IMR-90 (cell line): Measurements from ENCODE around the gene SPTSSA. TPM values are rescaled to one million over a fixed set of nuclear protein-coding genes. Genes with fewer than 3 reads are reported as not detected.

Source experiments
- ATAC-seq: fragments of 200-7000 bp; cut with Tn5 transposase; 2 replicates; pipeline ENCODE4 v1.9.1; 2020; ENCODE audit warnings: low read depth, mild to moderate bottlenecking, moderate library complexity
- BruUV-seq: library from RNA; stranded (reverse); fragments of 400-500 nt; replicated peaks from 2 replicates; lab custom pipeline; 2021; lab: Mats Ljungman, UMichigan
- CTCF ChIA-PET: fragments of 300-600 bp; formaldehyde crosslinking; extraction: SDS; loops from one replicate; lab custom pipeline; 2021; ENCODE audit warnings: antibody characterized with exemption; lab: Yijun Ruan, JAX
- POLR2A ChIA-PET: fragments of 300-600 bp; sonication (Branson Sonifier 250); formaldehyde crosslinking; loops from one replicate; lab custom pipeline; 2022; ENCODE audit warnings: antibody characterized with exemption; ENCODE audit not compliant: unreplicated experiment; lab: Charles Lee
- DNase-seq: peaks from one replicate; pipeline ENCODE4 v3.0.0; 2013
- H2AFZ ChIP-seq: replicated peaks from 2 replicates; pipeline ENCODE3; 2013; ENCODE audit warnings: low read length, mild to moderate bottlenecking; ENCODE audit not compliant: poor library complexity
- H2AK5ac ChIP-seq: 2 replicates; pipeline ENCODE4 v1.6.1; 2013; ENCODE audit warnings: low read depth, low read length, inconsistent platforms
- H2AK9ac ChIP-seq: replicated peaks from 2 replicates; pipeline ENCODE3; 2013; ENCODE audit warnings: mild to moderate bottlenecking, low read depth, low read length, moderate library complexity; ENCODE audit not compliant: poor library complexity
- H2BK120ac ChIP-seq: 2 replicates; pipeline ENCODE4 v1.6.1; 2013; ENCODE audit warnings: low read depth, low read length, inconsistent platforms
- H2BK15ac ChIP-seq: 3 replicates; pipeline ENCODE4 v1.6.1; 2013; ENCODE audit warnings: low read depth, low read length, inconsistent platforms
- H2BK20ac ChIP-seq: 2 replicates; pipeline ENCODE4 v1.6.1; 2013; ENCODE audit warnings: low read depth, mild to moderate bottlenecking, inconsistent platforms, low read length, moderate library complexity
- H2BK5ac ChIP-seq: 2 replicates; pipeline ENCODE4 v1.6.1; 2013; ENCODE audit warnings: mild to moderate bottlenecking, low read depth, low read length, inconsistent platforms; ENCODE audit not compliant: poor library complexity, severe bottlenecking
- H3K14ac ChIP-seq: replicated peaks from 2 replicates; pipeline ENCODE4 v1.6.1; 2013; ENCODE audit warnings: low read depth, low read length, inconsistent platforms
- H3K18ac ChIP-seq: 2 replicates; pipeline ENCODE4 v1.6.1; 2013; ENCODE audit warnings: low read depth, low read length, control low read depth
- H3K23ac ChIP-seq: 2 replicates; pipeline ENCODE4 v1.6.1; 2013; ENCODE audit warnings: low read depth, low read length, inconsistent platforms
- H3K27ac ChIP-seq: 2 replicates; pipeline ENCODE4 v1.5.1; 2013; ENCODE audit warnings: mild to moderate bottlenecking, control low read depth, low read length; ENCODE audit not compliant: insufficient read depth
- H3K27me3 ChIP-seq: 2 replicates; pipeline ENCODE4 v1.6.1; 2013; ENCODE audit warnings: low read length; ENCODE audit not compliant: control insufficient read depth, insufficient read depth
- H3K36me3 ChIP-seq: 2 replicates; pipeline ENCODE4 v1.6.1; 2013; ENCODE audit warnings: low read length, mixed read lengths; ENCODE audit not compliant: control insufficient read depth, insufficient read depth
- H3K4ac ChIP-seq: 2 replicates; pipeline ENCODE4 v1.6.1; 2013; ENCODE audit warnings: low read depth, low read length, inconsistent platforms
- H3K4me1 ChIP-seq: 2 replicates; pipeline ENCODE4 v1.6.1; 2013; ENCODE audit warnings: low read length, mixed read lengths; ENCODE audit not compliant: control insufficient read depth, insufficient read depth
- H3K4me2 ChIP-seq: 2 replicates; pipeline ENCODE4 v1.6.1; 2013; ENCODE audit warnings: low read depth, mild to moderate bottlenecking, control low read depth, low read length, moderate library complexity
- H3K4me3 ChIP-seq: 2 replicates; pipeline ENCODE4 v1.5.1; 2013; ENCODE audit warnings: low read depth, mild to moderate bottlenecking, control low read depth, low read length, moderate library complexity; ENCODE audit not compliant: insufficient read depth
- H3K56ac ChIP-seq: 2 replicates; pipeline ENCODE4 v1.6.1; 2013; ENCODE audit warnings: low read length, inconsistent platforms; ENCODE audit not compliant: insufficient read depth; ENCODE audit errors: extremely low read depth
- H3K79me1 ChIP-seq, 2 experiments: 2 replicates each; pipeline ENCODE4 v1.6.1; 2013; ENCODE audit warnings: low read length in 2 of 2, inconsistent platforms in 1 of 2, low read depth in 1 of 2
- H3K9ac ChIP-seq: 2 replicates; pipeline ENCODE4 v1.6.1; 2013; ENCODE audit warnings: low read depth, low read length, control low read depth
- H3K9me1 ChIP-seq: 2 replicates; pipeline ENCODE4 v1.6.1; 2013; ENCODE audit warnings: low read length, inconsistent platforms; ENCODE audit not compliant: insufficient read depth
- H3K9me3 ChIP-seq: 2 replicates; pipeline ENCODE4 v1.6.1; 2013; ENCODE audit warnings: low read length; ENCODE audit not compliant: control insufficient read depth, insufficient read depth
- H4K20me1 ChIP-seq: 2 replicates; pipeline ENCODE4 v1.6.1; 2013; ENCODE audit warnings: low read length, inconsistent platforms; ENCODE audit not compliant: insufficient read depth
- H4K5ac ChIP-seq: 2 replicates; pipeline ENCODE4 v1.6.1; 2013; ENCODE audit warnings: mild to moderate bottlenecking, low read depth, low read length, control low read depth
- H4K8ac ChIP-seq, 2 experiments: 2 replicates each; pipeline ENCODE4 v1.6.1; 2013; ENCODE audit warnings: low read depth in 2 of 2, low read length in 2 of 2, control low read depth in 1 of 2, inconsistent platforms in 1 of 2
- H4K91ac ChIP-seq: 2 replicates; pipeline ENCODE4 v1.6.1; 2013; ENCODE audit warnings: low read depth, low read length, inconsistent platforms; ENCODE audit not compliant: insufficient read depth
- CEBPB ChIP-seq: IDR thresholded peaks from 2 replicates; pipeline ENCODE4 v1.6.1; 2012; ENCODE audit warnings: low read depth, low read length, improper control_type of control experiment
- FOS ChIP-seq: fragments of 150-350 bp; IDR thresholded peaks from 2 replicates; pipeline ENCODE4 v1.6.1; 2016; ENCODE audit warnings: low read depth, low read length
- WGBS, 2 experiments: methylation state at CpG; one replicate each; pipeline versions ENCODE4 v1.1.5 to v1.1.7; 2013; ENCODE audit warnings: missing lambda C conversion rate in 2 of 2; ENCODE audit not compliant: insufficient read length in 1 of 2; ENCODE audit errors: extremely low coverage in 2 of 2; 5-methylcytosine and 5-hydroxymethylcytosine counted together
- dilution Hi-C: fragments of 300-500 bp; cut with HindIII; formaldehyde crosslinking; loops from one replicate; pipeline ENCODE4 v1.14.3; 2018; ENCODE audit warnings: low sequenced_read_pairs; ENCODE audit not compliant: unreplicated experiment
- in situ Hi-C: fragments of 300-500 bp; cut with MboI; formaldehyde crosslinking; loops from 3 replicates; pipeline ENCODE4 v1.14.3; 2019; ENCODE audit warnings: low sequenced_read_pairs, inconsistent platforms, mixed read lengths
- intact Hi-C: fragments of 100-400 bp; cut with micrococcal nuclease; formaldehyde crosslinking; loops from 2 replicates; pipeline ENCODE4 v1.10.0; 2022
- polyA plus RNA-seq, 3 experiments: library from polyadenylated mRNA; depleted of rRNA; stranded (reverse); fragments of >200 nt; gene quantifications; 2 replicates each; pipeline ENCODE4 v1.2.3, GENCODE V29; 2012; ENCODE audit warnings: low replicate concordance in 1 of 3
- total RNA-seq: library from RNA; depleted of rRNA; stranded (reverse); fragments of >200 nt; gene quantifications from 2 replicates; pipeline ENCODE4 v1.2.3, GENCODE V29; 2012

SPTSSA gene
- total and polyA plus RNA-seq, 2 of the 4 experiments (the other 2 are of a cell fraction) = 10.8 to 26.2 TPM

- Histone ChIP-seq H3K36me3 (peaks cover 1% of the 10 kb centered on the region; the same call in 1 of the 2 replicates), H4K91ac (no peak overlapping the region), H4K8ac (no peak overlapping the region), H3K4me1 (peaks cover 14% of the 10 kb centered on the region), H2AK5ac (no peak overlapping the region), H3K9ac (no peak overlapping the region), H3K27me3 (no peaks in the 10 kb centered on the region), H4K5ac (no peak overlapping the region), H3K4ac (no peak overlapping the region), H2AK9ac (no peak overlapping the region), H3K14ac (no peak overlapping the region), H2BK15ac (no peak overlapping the region), H3K56ac (no peak overlapping the region), H3K9me3 (no peaks in the 10 kb centered on the region), H3K9me1 (peaks cover 9% of the 10 kb centered on the region), H4K20me1 (peaks cover 35% of the 10 kb centered on the region), H3K27ac (no peak overlapping the region), H3K4me2 (no peak overlapping the region), H3K4me3 (no peak overlapping the region), H3K18ac (no peak overlapping the region), H2AFZ (no peak overlapping the region), H2BK120ac (no peak overlapping the region), H3K23ac (no peak overlapping the region), H3K79me1 (peaks cover 17 to 48% of the 10 kb centered on the region in 2 experiments), H2BK20ac (no peak overlapping the region), H2BK5ac (no peak overlapping the region)
- in situ Hi-C loops = no loop called here
- intact Hi-C loops = no loop called here
- POLR2A ChIA-PET = no interaction called here
- peak; percentile 87 for DNase-seq
- no TSS peak for BruUV-seq
- ATAC-seq = peak; percentile 95
- CTCF ChIA-PET = interaction anchor here (0.6 kb wide), 1 partner anchor 1755 kb away, joined by 3 read pairs; no protein-coding TSS in a partner anchor
- WGBS, 2 experiments = 100% methylated on average over 1 of the region's 1 CpG; no CpG with 5 or more reads in 1 of the 2 experiments
- TF ChIP-seq FOS = no peak
- TF ChIP-seq CEBPB = peak; percentile 87
- dilution Hi-C loops = no loop called here
Measured at GRCh38 chr14:34436118-34436905, 25.7 kb downstream of the SPTSSA start.
